ENCODE measurements around the gene ADH5.

DNA sequence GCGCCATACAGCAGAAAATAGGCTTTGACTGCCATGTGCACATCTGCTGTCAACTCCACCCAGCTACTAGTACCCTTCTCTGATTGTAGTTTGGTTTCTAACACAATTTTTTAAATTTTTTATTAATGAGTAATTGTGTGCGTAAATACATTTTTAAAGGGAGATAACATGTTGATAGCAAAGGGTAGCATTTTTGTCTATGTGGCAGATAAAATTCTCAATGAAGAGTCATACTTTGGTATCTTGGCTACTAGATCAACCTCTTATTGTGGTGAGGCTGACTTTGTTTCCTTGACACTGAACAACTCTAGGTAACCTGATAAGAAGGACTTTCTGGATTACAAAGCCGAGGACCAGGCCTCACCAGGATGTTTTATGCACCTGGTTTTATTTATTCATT, 46.0 kb upstream of the ADH5 start:
- TF ChIP-seq ZBTB7A (IDR thresholded peaks at IDR 0.05; ENCODE audit: borderline replicate concordance, control insufficient read depth, low read depth, low read length) (no peak), POLR2AphosphoS5 (IDR thresholded peaks at IDR 0.05; ENCODE audit: control insufficient read depth, insufficient read depth, low read depth, low read length) (no peak)
